8988T (cell line): ENCODE results near the gene FNIP1.
"Not testable (repeated sequence)": the region's sequence is repeated elsewhere in the genome, so short reads cannot be mapped to it uniquely, and the experiment has no call there.

Experiments used
- DNase-seq: peaks from one replicate; pipeline ENCODE4 v3.0.0; 2011

Gene FNIP1

GRCh38 chr5:131605086-131605485 lies 191.7 kb downstream of the FNIP1 start:
- no peak for DNase-seq

- no peak for DNase-seq
Observed at GRCh38 chr5:131595088-131596033, 201.5 kb downstream of the FNIP1 start.

DNA sequence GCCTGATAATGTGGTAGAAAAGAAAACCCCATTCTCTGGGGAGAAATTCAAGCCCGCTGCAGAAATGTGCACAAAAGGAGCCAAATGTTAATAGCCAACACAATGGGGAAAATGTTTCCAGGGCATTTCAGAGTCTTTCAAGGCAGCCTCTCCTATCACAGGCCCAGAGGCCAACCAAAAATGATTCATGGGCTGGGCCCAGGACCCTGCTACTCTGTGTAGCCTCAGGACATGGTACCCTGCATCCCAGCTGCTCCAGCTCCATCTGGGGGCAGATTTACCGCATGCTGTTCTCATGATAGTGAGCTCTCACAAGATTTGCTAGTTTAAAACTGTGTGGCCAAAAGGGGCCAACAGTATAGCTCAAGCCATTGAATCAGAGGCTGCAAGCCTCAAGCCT lies 202.9 kb downstream of the FNIP1 start:
- DNase-seq, result no peak

DNA sequence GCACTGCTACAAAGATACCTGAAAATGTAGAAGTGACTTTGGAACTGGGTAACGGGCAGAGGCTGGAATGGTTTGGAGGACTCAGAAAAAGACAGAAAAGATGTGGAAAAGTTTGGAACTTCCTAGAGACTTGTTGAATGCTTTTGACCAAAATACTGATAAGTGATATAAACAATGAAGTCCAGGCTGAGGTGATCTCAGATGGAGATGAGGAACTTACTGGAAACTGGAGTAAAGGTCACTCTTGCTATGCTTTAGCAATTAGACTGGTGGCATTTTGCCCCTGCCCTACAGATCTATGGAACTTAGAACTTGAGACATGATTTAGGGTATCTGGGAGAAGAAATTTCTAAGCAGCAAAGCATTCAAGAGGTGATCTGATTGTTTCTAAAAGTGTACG lies 203.4 kb downstream of the FNIP1 start:
- DNase-seq, result not testable (repeated sequence)
